ENCODE measurements around the gene CD207.

Gene CD207

GRCh38 chr2:70795164-70795995, 40.2 kb downstream of the CD207 start:
- no peak for DNase-seq (ENCODE audit: low read depth in 2 of 2)

GRCh38 chr2:70793450-70793849, 42.2 kb downstream of the CD207 start:
- no peak for DNase-seq (ENCODE audit: low read depth in 2 of 2)

DNA sequence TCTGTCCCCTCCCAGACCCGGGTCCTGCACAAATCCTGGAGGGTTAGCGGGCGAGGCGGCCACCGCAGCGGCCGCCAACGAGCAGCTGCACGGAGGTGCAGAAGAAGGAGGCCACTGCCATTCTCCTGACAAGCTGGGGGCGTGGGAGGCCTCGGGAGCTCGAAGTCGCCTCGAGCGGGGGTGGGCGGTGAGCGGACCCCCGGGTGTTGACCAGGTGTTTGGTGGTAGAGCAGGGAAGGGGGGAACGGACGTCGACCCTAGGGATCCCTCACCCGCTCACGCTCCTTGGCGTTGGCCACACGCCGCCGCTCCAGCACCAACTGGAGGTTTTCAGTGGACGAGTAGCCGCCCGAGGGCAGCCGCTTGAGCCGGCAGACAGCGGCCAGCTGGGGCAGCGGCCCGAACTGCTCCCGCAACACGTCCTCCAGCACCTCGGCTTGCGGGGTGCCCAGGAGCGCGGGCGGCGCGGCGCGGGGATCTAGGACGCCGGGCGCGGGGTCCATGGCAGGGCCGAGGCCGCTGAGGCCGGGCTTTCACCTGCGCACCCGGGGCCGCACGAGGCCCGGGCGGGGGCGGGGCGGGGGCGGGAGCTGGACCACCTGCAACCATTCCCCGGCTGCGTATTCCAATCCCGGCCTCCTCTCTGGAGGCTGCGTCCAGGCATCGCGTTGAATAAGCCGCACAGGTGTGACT, 45.3 kb downstream of the CD207 start, which contains the start of gene FIGLA:
FIGLA (minus strand) TSS at position 508 of the 693 bp plus-strand sequence; CDS start at position 503, 5 bp downstream.
- DNase-seq (ENCODE audit: low read depth in 2 of 2) = no peak

GRCh38 chr2:70789304-70790135, 46.1 kb downstream of the CD207 start:
- peak; percentile 57 to 59 for DNase-seq (ENCODE audit: low read depth in 2 of 2)

GRCh38 chr2:70785137-70785911, 50.3 kb downstream of the CD207 start:
- DNase-seq (ENCODE audit: low read depth in 2 of 2) = no peak

- DNase-seq (ENCODE audit: low read depth in 2 of 2) = no peak
Observed at GRCh38 chr2:70784320-70784719, 51.3 kb downstream of the CD207 start.

Measured in stimulated activated CD8-positive, alpha-beta memory T cell treated with anti-CD3 and anti-CD28 coated beads, Interleukin-15, amount 100 ng/mL, for 48 hours (primary cell).